HG03196 (cell line): ENCODE results near the gene SLC35F6.
"Not testable (repeated sequence)": the region's sequence is repeated elsewhere in the genome, so short reads cannot be mapped to it uniquely, and the experiment has no call there.

Experiments used
- ATAC-seq: cut with Tn5 transposase; IDR thresholded peaks from one replicate; pipeline ENCODE4 v1.9.1; 2021; ENCODE audit not compliant: unreplicated experiment

The SLC35F6 gene

GRCh38 chr2:26730549-26731344 is 33.3 kb upstream of the SLC35F6 start:
- ATAC-seq = no peak

- ATAC-seq = no peak
These were observed 32.4 kb upstream of the SLC35F6 start for GRCh38 chr2:26731714-26732113.

GRCh38 chr2:26732446-26732845 is 31.6 kb upstream of the SLC35F6 start:
- no peak for ATAC-seq

- ATAC-seq = no peak
These were observed 30.7 kb upstream of the SLC35F6 start for GRCh38 chr2:26733413-26733812.

GRCh38 chr2:26735097-26735496 is 29.0 kb upstream of the SLC35F6 start:
- no peak for ATAC-seq

GRCh38 chr2:26735883-26736588 is 28.0 kb upstream of the SLC35F6 start:
- no peak for ATAC-seq

- no peak for ATAC-seq
These were observed 26.9 kb upstream of the SLC35F6 start for GRCh38 chr2:26737221-26737620.

GRCh38 chr2:26738481-26738880 is 25.6 kb upstream of the SLC35F6 start:
- no peak for ATAC-seq

GRCh38 chr2:26739514-26739913 is 24.6 kb upstream of the SLC35F6 start:
- ATAC-seq = no peak

- ATAC-seq = no peak
These were observed 23.7 kb upstream of the SLC35F6 start for GRCh38 chr2:26740346-26740745.

- ATAC-seq = no peak
These were observed 23.2 kb upstream of the SLC35F6 start for GRCh38 chr2:26740890-26741302.

- no peak for ATAC-seq
These were observed 21.9 kb upstream of the SLC35F6 start for GRCh38 chr2:26742048-26742770.

GRCh38 chr2:26743852-26744251 is 20.2 kb upstream of the SLC35F6 start:
- ATAC-seq = no peak

GRCh38 chr2:26744953-26745352 is 19.1 kb upstream of the SLC35F6 start:
- no peak for ATAC-seq

GRCh38 chr2:26745609-26746327 is 18.3 kb upstream of the SLC35F6 start:
- peak; percentile 64 for ATAC-seq

GRCh38 chr2:26746934-26747333 is 17.1 kb upstream of the SLC35F6 start:
- no peak for ATAC-seq

GRCh38 chr2:26749787-26750420 is 14.2 kb upstream of the SLC35F6 start:
- ATAC-seq = not testable (repeated sequence)

GRCh38 chr2:26750467-26750866 is 13.6 kb upstream of the SLC35F6 start:
- not testable (repeated sequence) for ATAC-seq

GRCh38 chr2:26752656-26753055 is 11.4 kb upstream of the SLC35F6 start:
- no peak for ATAC-seq

- no peak for ATAC-seq
These were observed 9.5 kb upstream of the SLC35F6 start for GRCh38 chr2:26754539-26754938.
